HCT116 (cell line): ENCODE data around the gene CLDN1. TPM values are rescaled to one million over a fixed set of nuclear protein-coding genes. Genes with fewer than 3 reads are reported as not detected.

Experiments
- ATAC-seq: fragments of 200-7000 bp; cut with Tn5 transposase; 2 replicates; pipeline ENCODE4 v1.9.1; 2020; ENCODE audit warnings: mild to moderate bottlenecking, moderate library complexity
- BruUV-seq: library from RNA; stranded (reverse); fragments of 400-500 nt; replicated peaks from 2 replicates; lab custom pipeline; 2021; lab: Mats Ljungman, UMichigan
- CTCF ChIA-PET: fragments of 300-600 bp; sonication (Branson Sonifier 250); formaldehyde crosslinking; loops from one replicate; lab custom pipeline; 2021; ENCODE audit warnings: antibody characterized with exemption; lab: Charles Lee
- POLR2A ChIA-PET: fragments of 300-600, 350-600 bp; sonication (Branson Sonifier 250); formaldehyde crosslinking; loops from one replicate; lab custom pipeline; 2021; ENCODE audit warnings: antibody characterized with exemption; lab: Charles Lee
- RAD21 ChIA-PET, 2 experiments: fragments of 300-600 bp; sonication (Branson Sonifier 250); formaldehyde crosslinking; loops; one replicate each; lab custom pipeline; 2023; ENCODE audit warnings: low total read pairs in 2 of 2; ENCODE audit not compliant: uncharacterized antibody in 2 of 2, unreplicated experiment in 2 of 2, low non-redundant PET in 1 of 2; lab: Charles Lee
- DNase-seq: peaks from one replicate; pipeline ENCODE4 v3.0.0-alpha.2; 2010; ENCODE audit warnings: low read depth, low spot score
- H2AFZ ChIP-seq: fragments of 200-600 bp; shearing (Covaris generic), sonication (generic); 2 replicates; pipeline ENCODE4 v1.6.1; 2017; ENCODE audit warnings: low read depth, mixed run types, mixed read lengths, antibody characterized with exemption, low read length; ENCODE audit not compliant: poor library complexity, severe bottlenecking
- H3K27ac ChIP-seq: 2 replicates; pipeline ENCODE4 v1.5.1; 2012; ENCODE audit warnings: low read depth, low read length
- H3K27me3 ChIP-seq: fragments of 200-600 bp; sonication (generic); 2 replicates; pipeline ENCODE4 v1.6.1; 2016; ENCODE audit warnings: mixed run types, low read length, mixed read lengths; ENCODE audit not compliant: insufficient read depth
- H3K36me3 ChIP-seq, 2 experiments: fragments of 200-500 bp in 1 of 2; fragments of 200-600 bp in 1 of 2; sonication (Bioruptor generic) in 1 of 2; sonication (generic) in 1 of 2; 2 replicates each; pipeline versions ENCODE4 v1.5.1 to v1.6.1; 2014 to 2016; ENCODE audit warnings: low read length in 2 of 2, inconsistent platforms in 1 of 2, mixed read lengths in 1 of 2, mixed run types in 1 of 2; ENCODE audit not compliant: insufficient read depth in 2 of 2, control insufficient read depth in 1 of 2
- H3K4me1 ChIP-seq, 2 experiments: fragments of 200-600 bp in 1 of 2; sonication (generic) in 1 of 2; 2 replicates each; pipeline versions ENCODE4 v1.5.1 to v1.6.1; 2012 to 2017; ENCODE audit warnings: low read length in 2 of 2, inconsistent platforms in 1 of 2, mild to moderate bottlenecking in 1 of 2, mixed read lengths in 1 of 2, mixed run types in 1 of 2, moderate library complexity in 1 of 2; ENCODE audit not compliant: insufficient read depth in 2 of 2, control insufficient read depth in 1 of 2
- H3K4me2 ChIP-seq: fragments of 200-600 bp; sonication (generic); 2 replicates; pipeline ENCODE4 v1.6.1; 2017; ENCODE audit warnings: mixed run types, low read length, mixed read lengths
- H3K4me3 ChIP-seq, 2 experiments: fragments of 200-600 bp in 1 of 2; sonication (generic) in 1 of 2; replicated peaks in 1 of 2; 2 replicates each; pipeline ENCODE4 v1.5.1; 2011 to 2016; ENCODE audit warnings: low read length in 2 of 2, control low read depth in 1 of 2, low read depth in 1 of 2, mild to moderate bottlenecking in 1 of 2, mixed read lengths in 1 of 2, mixed run types in 1 of 2
- H3K79me2 ChIP-seq: fragments of 200-600 bp; sonication (generic); 2 replicates; pipeline ENCODE4 v1.6.1; 2017; ENCODE audit warnings: mild to moderate bottlenecking, mixed run types, low read length, moderate library complexity, mixed read lengths; ENCODE audit not compliant: insufficient read depth
- H3K9ac ChIP-seq: fragments of 200-600 bp; sonication (generic); 2 replicates; pipeline ENCODE4 v1.6.1; 2016; ENCODE audit warnings: low read length, mixed read lengths
- H3K9me2 ChIP-seq: fragments of 200-600 bp; sonication (generic), shearing (Covaris generic); 2 replicates; pipeline ENCODE4 v1.6.1; 2017; ENCODE audit warnings: mixed run types, mild to moderate bottlenecking, moderate library complexity; ENCODE audit not compliant: insufficient read depth
- H3K9me3 ChIP-seq, 2 experiments: fragments of 200-500 bp in 1 of 2; fragments of 200-600 bp in 1 of 2; sonication (Bioruptor generic) in 1 of 2; sonication (generic) in 1 of 2; 2 replicates each; pipeline ENCODE4 v1.6.1; 2014 to 2017; ENCODE audit warnings: low read length in 2 of 2, mixed read lengths in 2 of 2, inconsistent platforms in 1 of 2, low read depth in 1 of 2, mild to moderate bottlenecking in 1 of 2, mixed run types in 1 of 2, moderate library complexity in 1 of 2; ENCODE audit not compliant: control insufficient read depth in 1 of 2, insufficient read depth in 1 of 2
- H4K20me1 ChIP-seq: fragments of 200-600 bp; sonication (generic), shearing (Covaris generic); 2 replicates; pipeline ENCODE4 v1.6.1; 2017; ENCODE audit warnings: mixed run types, mild to moderate bottlenecking, moderate library complexity; ENCODE audit not compliant: insufficient read depth
- CBX3 ChIP-seq: IDR thresholded peaks from 2 replicates; pipeline ENCODE4 v1.6.1; 2012; ENCODE audit warnings: low read depth
- CEBPB ChIP-seq: IDR thresholded peaks from 2 replicates; pipeline ENCODE4 v1.6.1; 2012; ENCODE audit warnings: low read depth
- CTCF ChIP-seq, 3 experiments: fragments of 200-600 bp in 1 of 3; sonication (generic) in 1 of 3; IDR thresholded peaks in 2 of 3; conservative IDR thresholded peaks in 1 of 3; 2 replicates each; pipeline ENCODE4 v1.5.1; 2012 to 2017; ENCODE audit warnings: low read depth in 2 of 3, low read length in 2 of 3, antibody characterized with exemption in 1 of 3, borderline replicate concordance in 1 of 3, control low read depth in 1 of 3, mild to moderate bottlenecking in 1 of 3, mixed read lengths in 1 of 3, mixed run types in 1 of 3, moderate library complexity in 1 of 3; ENCODE audit not compliant: insufficient read depth in 1 of 3
- POLR2A ChIP-seq: IDR thresholded peaks from 2 replicates; pipeline ENCODE4 v1.7.0; 2011; ENCODE audit warnings: borderline replicate concordance; ENCODE audit not compliant: insufficient read depth, insufficient read length; ENCODE audit errors: extremely low read depth
- POLR2AphosphoS5 ChIP-seq: IDR thresholded peaks from 2 replicates; pipeline ENCODE4 v1.6.1; 2011; ENCODE audit warnings: mild to moderate bottlenecking, low read depth, low read length, moderate library complexity
- RAD21 ChIP-seq: IDR thresholded peaks from 2 replicates; pipeline ENCODE4 v1.6.1; 2012; ENCODE audit warnings: low read depth, mild to moderate bottlenecking
- SIN3A ChIP-seq: IDR thresholded peaks from 2 replicates; pipeline ENCODE4 v1.6.1; 2012; ENCODE audit warnings: low read depth
- SRF ChIP-seq: IDR thresholded peaks from 2 replicates; pipeline ENCODE4 v1.6.1; 2012; ENCODE audit warnings: low read depth
- YY1 ChIP-seq: IDR thresholded peaks from 2 replicates; pipeline ENCODE4 v1.6.1; 2011; ENCODE audit warnings: low read length, low read depth, moderate library complexity, mild to moderate bottlenecking; ENCODE audit not compliant: insufficient replicate concordance; ENCODE audit errors: extremely low read depth
- ZBTB33 ChIP-seq: IDR thresholded peaks from 2 replicates; pipeline ENCODE4 v1.6.1; 2011; ENCODE audit warnings: mild to moderate bottlenecking, low read length, moderate library complexity; ENCODE audit not compliant: insufficient replicate concordance; ENCODE audit errors: extremely low read depth
- intact Hi-C: fragments of 100-400 bp; cut with micrococcal nuclease; formaldehyde crosslinking; loops from 2 replicates; pipeline ENCODE4 v1.10.0; 2022
- total RNA-seq: library from RNA; stranded (reverse); gene quantifications from one replicate; pipeline ENCODE4 v1.2.1, GENCODE V29; 2021; ENCODE audit not compliant: unreplicated experiment
- TF ChIP-seq, protein P1 (sequence below): IDR thresholded peaks from 2 replicates; pipeline ENCODE4 v1.6.1; 2012

The CLDN1 gene
- total RNA-seq, 1 experiment from 2014 or later = 0.20 TPM

GRCh38 chr3:190293621-190294020 lies 28.6 kb downstream of the CLDN1 start (continued):
- TF ChIP-seq ZBTB33 = no peak
- no peak for TF ChIP-seq POLR2A
- TF ChIP-seq POLR2AphosphoS5 = no peak
- TF ChIP-seq CBX3 = no peak
- no peak for TF ChIP-seq SIN3A

DNA sequence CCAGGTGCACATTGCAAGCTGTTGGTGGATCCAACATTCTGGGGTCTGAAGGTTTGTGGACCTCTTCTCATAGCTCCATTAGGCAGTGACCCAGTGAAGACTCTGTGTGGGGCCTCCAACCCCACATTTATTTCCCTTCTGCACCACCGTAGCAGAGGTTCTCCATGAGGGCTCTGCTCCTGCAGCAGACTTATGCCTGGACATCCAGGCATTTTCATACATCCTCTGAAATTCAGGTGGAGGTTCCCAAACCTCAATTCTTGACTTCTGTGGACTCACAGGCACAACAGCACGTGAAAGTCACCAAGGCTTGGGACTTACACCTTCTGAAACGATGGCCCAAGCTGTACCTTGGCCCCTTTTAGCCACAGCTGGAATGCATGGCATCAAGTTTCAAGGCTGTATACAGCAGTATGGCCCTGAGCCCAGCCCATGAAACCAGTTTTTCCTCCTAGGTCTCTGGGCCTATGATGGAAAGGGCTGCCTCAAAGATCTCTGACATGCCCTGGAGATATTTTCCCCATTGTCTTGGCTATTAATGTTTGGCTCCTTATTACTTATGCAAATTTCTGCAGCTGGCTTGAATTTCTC lies 30.2 kb downstream of the CLDN1 start:
- ATAC-seq (no peak), DNase-seq (no peak)
- Histone ChIP-seq H3K9ac (no peak overlapping the region), H4K20me1 (no peaks in the 10 kb centered on the region), H3K79me2 (no peaks in the 10 kb centered on the region), H3K27ac (no peak overlapping the region), H3K4me1 (no peaks in the 10 kb centered on the region), H3K4me3 (no peak overlapping the region), H3K36me3 (no peaks in the 10 kb centered on the region), H3K9me2 (no peaks in the 10 kb centered on the region), H3K27me3 (no peaks in the 10 kb centered on the region), H2AFZ (no peak overlapping the region), H3K4me2 (no peak overlapping the region), H3K9me3 (peaks cover 0 to 3% of the 10 kb centered on the region in 2 experiments; a peak in 1 of 4 replicates)
- no peak for TF ChIP-seq CTCF (IDR thresholded peaks at IDR 0.05 in 2 of 3, conservative IDR thresholded peaks at IDR 0.05 in 1 of 3; ENCODE audit: borderline replicate concordance in 1 of 3, insufficient read depth in 1 of 3, low read depth in 2 of 3, low read length in 2 of 3)
- TF ChIP-seq RAD21 = no peak
- TF ChIP-seq POLR2AphosphoS5 = no peak
- no peak for TF ChIP-seq SRF
- TF ChIP-seq YY1 = no peak
- TF ChIP-seq CEBPB = no peak
- TF ChIP-seq SIN3A = no peak
- TF ChIP-seq, protein P1, sequence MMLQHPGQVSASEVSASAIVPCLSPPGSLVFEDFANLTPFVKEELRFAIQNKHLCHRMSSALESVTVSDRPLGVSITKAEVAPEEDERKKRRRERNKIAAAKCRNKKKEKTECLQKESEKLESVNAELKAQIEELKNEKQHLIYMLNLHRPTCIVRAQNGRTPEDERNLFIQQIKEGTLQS = no peak
- TF ChIP-seq POLR2A = no peak
- no peak for TF ChIP-seq ZBTB33
- POLR2A ChIA-PET = no interaction called here
- no TSS peak for BruUV-seq
- intact Hi-C loops = no loop called here
- CTCF ChIA-PET = no interaction called here
- RAD21 ChIA-PET = no interaction called here
